ENCODE data around the gene SLC6A17. TPM values are rescaled to one million over a fixed set of nuclear protein-coding genes. Genes with fewer than 3 reads are reported as not detected.

Gene SLC6A17
- total RNA-seq, 2 donors from 2014 or later = 0.19 TPM; not detected in 1

- no peak for DNase-seq
- no peaks in the 10 kb centered on the region for H3K27me3 ChIP-seq
Measured at GRCh38 chr1:110118636-110119396, 31.5 kb upstream of the SLC6A17 start.

GRCh38 chr1:110119843-110120242, 30.5 kb upstream of the SLC6A17 start:
- intact Hi-C loops (cut with DNase I) = no loop called here
- Histone ChIP-seq H3K27me3 (no peaks in the 10 kb centered on the region), H3K9ac (ENCODE audit: low read depth in 2 of 2, low read length in 2 of 2) (no peak overlapping the region), H3K4me3 (no peak overlapping the region), H3K36me3 (no peaks in the 10 kb centered on the region), H3K9me3 (no peaks in the 10 kb centered on the region), H3K27ac (no peak overlapping the region), H3K4me1 (no peaks in the 10 kb centered on the region)
- no peak for TF ChIP-seq CTCF (IDR thresholded peaks at IDR 0.05)
- no peak for DNase-seq

More at GRCh38 chr1:110118636-110119396, 31.5 kb upstream of the SLC6A17 start:
- Histone ChIP-seq H3K9me3 (no peaks in the 10 kb centered on the region), H3K4me3 (no peak overlapping the region), H3K27ac (no peak overlapping the region), H3K4me1 (no peaks in the 10 kb centered on the region), H3K9ac (ENCODE audit: low read depth in 2 of 2, low read length in 2 of 2) (no peak overlapping the region), H3K36me3 (no peaks in the 10 kb centered on the region)
- no peak for TF ChIP-seq CTCF (IDR thresholded peaks at IDR 0.05)
- intact Hi-C loops (cut with DNase I) = no loop called here

GRCh38 chr1:110120960-110121561, 29.2 kb upstream of the SLC6A17 start:
- no peaks in the 10 kb centered on the region for H3K36me3 ChIP-seq
- no peaks in the 10 kb centered on the region for H3K27me3 ChIP-seq
- no peak overlapping the region for H3K9ac ChIP-seq (ENCODE audit: low read depth in 2 of 2, low read length in 2 of 2)
- no peaks in the 10 kb centered on the region for H3K9me3 ChIP-seq
- H3K4me3 ChIP-seq = no peak overlapping the region
- no peak overlapping the region for H3K27ac ChIP-seq
- DNase-seq = no peak
- intact Hi-C loops (cut with DNase I) = no loop called here
- no peaks in the 10 kb centered on the region for H3K4me1 ChIP-seq
- no peak for TF ChIP-seq CTCF (IDR thresholded peaks at IDR 0.05)

- Histone ChIP-seq H3K4me1 (no peaks in the 10 kb centered on the region), H3K9me3 (no peaks in the 10 kb centered on the region), H3K4me3 (no peak overlapping the region), H3K27ac (no peak overlapping the region), H3K9ac (ENCODE audit: low read depth in 2 of 2, low read length in 2 of 2) (no peak overlapping the region), H3K36me3 (no peaks in the 10 kb centered on the region), H3K27me3 (no peaks in the 10 kb centered on the region)
- DNase-seq = no peak
- TF ChIP-seq CTCF (IDR thresholded peaks at IDR 0.05) = no peak
- intact Hi-C loops (cut with DNase I) = no loop called here
Measured at GRCh38 chr1:110123224-110123623, 27.1 kb upstream of the SLC6A17 start.

- H3K4me3 ChIP-seq = no peak overlapping the region
- intact Hi-C loops (cut with DNase I) = no loop called here
- no peak overlapping the region for H3K27ac ChIP-seq
- no peak overlapping the region for H3K9ac ChIP-seq (ENCODE audit: low read depth in 2 of 2, low read length in 2 of 2)
- no peak for DNase-seq
- H3K27me3 ChIP-seq = peaks cover 14% of the 10 kb centered on the region
- no peak for TF ChIP-seq CTCF (IDR thresholded peaks at IDR 0.05)
- no peaks in the 10 kb centered on the region for H3K4me1 ChIP-seq
- H3K9me3 ChIP-seq = no peaks in the 10 kb centered on the region
- H3K36me3 ChIP-seq = no peaks in the 10 kb centered on the region
Measured at GRCh38 chr1:110125810-110126209, 24.5 kb upstream of the SLC6A17 start.

Measured in colonic mucosa (tissue), 4 donors.